ENCODE measurements around the gene C6orf62.
"Not testable (repeated sequence)": the region's sequence is repeated elsewhere in the genome, so short reads cannot be mapped to it uniquely, and the experiment has no call there.

C6orf62 gene

DNA sequence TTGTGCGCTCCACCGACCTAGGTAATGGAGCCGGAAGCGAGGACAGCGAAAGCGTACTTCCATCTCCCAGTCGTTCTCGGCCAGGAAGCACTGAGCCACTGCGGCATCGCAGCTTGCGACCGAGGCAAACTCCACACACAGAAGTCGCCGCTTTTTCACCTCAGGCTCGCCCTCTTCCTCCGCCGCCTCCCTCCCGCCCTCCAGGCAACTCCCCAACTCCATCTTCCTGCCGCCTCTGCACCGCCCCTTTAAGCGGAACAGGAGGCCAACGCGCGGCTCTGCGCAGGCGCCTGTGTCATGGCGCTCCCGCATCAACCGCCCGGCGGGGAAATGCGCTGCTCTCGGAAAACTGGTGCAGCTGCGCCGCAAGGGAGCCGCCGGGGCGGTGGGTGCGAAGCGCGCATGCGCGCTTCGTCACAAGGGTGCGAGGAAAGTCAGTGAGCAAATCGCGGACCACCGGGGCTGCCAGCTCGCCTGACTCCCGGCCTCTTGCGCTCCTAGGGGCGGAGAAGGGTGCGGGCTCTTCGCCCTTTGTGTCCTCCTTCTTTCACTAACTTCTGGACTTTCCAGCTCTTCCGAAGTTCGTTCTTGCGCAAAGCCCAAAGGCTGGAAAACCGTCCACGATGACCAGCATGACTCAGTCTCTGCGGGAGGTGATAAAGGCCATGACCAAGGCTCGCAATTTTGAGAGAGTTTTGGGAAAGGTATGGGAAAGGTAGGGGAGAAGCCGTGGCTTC lies 52.1 kb downstream of the C6orf62 start, which contains the start of the genes ACOT13 and TDP2:
TSS of gene ACOT13 (plus strand) at position 437 of the 737 bp plus-strand sequence. CDS start at position 624, 187 bp downstream.
TSS of gene TDP2 (minus strand) at position 259 of the 737 bp plus-strand sequence. CDS start at position 222, 37 bp downstream.
- H3K27ac ChIP-seq, result peak within 1 kb of the TSS; percentile 81
- TF ChIP-seq, protein P1, sequence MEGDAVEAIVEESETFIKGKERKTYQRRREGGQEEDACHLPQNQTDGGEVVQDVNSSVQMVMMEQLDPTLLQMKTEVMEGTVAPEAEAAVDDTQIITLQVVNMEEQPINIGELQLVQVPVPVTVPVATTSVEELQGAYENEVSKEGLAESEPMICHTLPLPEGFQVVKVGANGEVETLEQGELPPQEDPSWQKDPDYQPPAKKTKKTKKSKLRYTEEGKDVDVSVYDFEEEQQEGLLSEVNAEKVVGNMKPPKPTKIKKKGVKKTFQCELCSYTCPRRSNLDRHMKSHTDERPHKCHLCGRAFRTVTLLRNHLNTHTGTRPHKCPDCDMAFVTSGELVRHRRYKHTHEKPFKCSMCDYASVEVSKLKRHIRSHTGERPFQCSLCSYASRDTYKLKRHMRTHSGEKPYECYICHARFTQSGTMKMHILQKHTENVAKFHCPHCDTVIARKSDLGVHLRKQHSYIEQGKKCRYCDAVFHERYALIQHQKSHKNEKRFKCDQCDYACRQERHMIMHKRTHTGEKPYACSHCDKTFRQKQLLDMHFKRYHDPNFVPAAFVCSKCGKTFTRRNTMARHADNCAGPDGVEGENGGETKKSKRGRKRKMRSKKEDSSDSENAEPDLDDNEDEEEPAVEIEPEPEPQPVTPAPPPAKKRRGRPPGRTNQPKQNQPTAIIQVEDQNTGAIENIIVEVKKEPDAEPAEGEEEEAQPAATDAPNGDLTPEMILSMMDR (conservative IDR thresholded peaks at IDR 0.05), result peak; percentile 51
- TF ChIP-seq ZFX (IDR thresholded peaks at IDR 0.05), result 0 out of 2 replicates have a peak, but pooled peaks have one; percentile 21

GRCh38 chr6:24666097-24666640 lies 52.8 kb downstream of the C6orf62 start:
- TF ChIP-seq ZFX (IDR thresholded peaks at IDR 0.05), result no peak
- TF ChIP-seq, protein P1 (conservative IDR thresholded peaks at IDR 0.05), result no peak
- peak overlapping the region; percentile 81 for H3K27ac ChIP-seq

GRCh38 chr6:24664046-24664987 lies 54.6 kb downstream of the C6orf62 start:
- TF ChIP-seq, protein P1 (conservative IDR thresholded peaks at IDR 0.05), result no peak
- no peak for TF ChIP-seq ZFX (IDR thresholded peaks at IDR 0.05)
- H3K27ac ChIP-seq, result no peak overlapping the region

GRCh38 chr6:24663189-24663588 lies 55.8 kb downstream of the C6orf62 start:
- TF ChIP-seq, protein P1 (conservative IDR thresholded peaks at IDR 0.05), result no peak
- TF ChIP-seq ZFX (IDR thresholded peaks at IDR 0.05), result no peak
- no peak overlapping the region for H3K27ac ChIP-seq

DNA sequence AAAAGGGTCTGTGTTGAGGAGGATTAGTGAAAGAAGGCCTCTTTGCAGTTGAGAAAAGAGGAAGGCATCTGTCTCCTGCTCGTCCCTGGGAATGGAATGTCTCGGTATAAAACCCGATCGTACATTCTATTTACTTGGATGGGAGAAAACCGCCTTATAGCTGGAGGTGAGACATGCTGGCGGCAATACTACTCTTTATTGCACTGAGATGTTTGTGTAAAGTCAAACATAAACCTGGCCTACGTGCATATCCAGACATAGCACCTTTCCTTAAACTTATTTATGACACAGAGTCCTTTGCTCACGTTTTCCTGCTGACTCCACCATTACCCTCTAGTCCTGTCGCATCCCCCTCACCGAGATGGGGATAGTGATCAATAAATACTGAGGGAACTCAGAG lies 56.7 kb downstream of the C6orf62 start:
- TF ChIP-seq ZFX (IDR thresholded peaks at IDR 0.05), result no peak
- TF ChIP-seq, protein P1 (conservative IDR thresholded peaks at IDR 0.05), result no peak
- H3K27ac ChIP-seq, result no peak overlapping the region

DNA sequence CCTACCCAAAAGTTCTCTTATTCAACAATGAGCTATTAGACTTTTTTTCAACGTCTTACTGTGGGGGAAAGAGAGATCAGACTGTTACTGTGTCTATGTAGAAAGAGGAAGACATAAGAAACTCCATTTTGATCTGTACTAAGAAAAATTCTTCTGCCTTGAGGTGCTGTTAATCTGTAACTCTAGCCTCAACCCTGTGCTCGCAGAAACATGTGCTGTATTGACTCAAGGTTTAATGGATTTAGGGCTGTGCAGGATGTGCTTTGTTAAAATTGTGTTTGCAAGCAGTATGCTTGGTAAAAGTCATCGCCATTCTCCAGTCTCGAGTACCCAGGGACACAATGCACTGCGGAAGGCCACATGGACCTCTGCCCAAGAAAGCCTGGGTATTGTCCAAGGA lies 57.2 kb downstream of the C6orf62 start:
- H3K27ac ChIP-seq, result not testable (repeated sequence)

- no peak for TF ChIP-seq ZFX (IDR thresholded peaks at IDR 0.05)
- TF ChIP-seq, protein P1 (conservative IDR thresholded peaks at IDR 0.05), result no peak
- no peak overlapping the region for H3K27ac ChIP-seq
These were observed 58.8 kb downstream of the C6orf62 start for GRCh38 chr6:24660105-24660504.

Data from C4-2B (cell line).